ENCODE measurements around the gene SORCS3.

The SORCS3 gene

DNA sequence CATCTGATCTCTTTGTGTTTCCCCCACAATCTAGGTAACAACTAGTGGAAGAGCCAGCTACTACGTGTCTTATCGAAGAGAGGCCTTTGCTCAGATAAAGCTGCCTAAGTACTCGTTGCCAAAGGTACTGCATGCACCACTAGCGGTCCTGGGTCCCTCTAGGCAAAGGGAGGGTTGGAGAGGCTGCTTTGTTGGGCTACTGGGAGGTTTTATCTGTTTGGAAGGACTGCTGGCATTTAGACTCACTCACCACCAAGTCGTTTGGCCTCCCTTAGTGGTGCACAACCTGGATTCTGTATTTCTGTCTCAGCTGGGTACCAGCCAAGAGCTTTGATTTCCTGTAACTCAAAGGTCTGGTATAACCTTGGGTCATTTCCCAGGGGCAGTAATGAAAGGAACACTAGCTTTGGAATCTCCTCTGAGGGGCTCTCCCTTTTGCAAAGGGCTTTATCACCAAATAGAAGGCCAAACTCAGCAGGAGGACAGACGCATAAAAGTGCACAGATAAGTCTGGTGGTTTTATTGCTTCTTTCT lies 498.3 kb downstream of the SORCS3 start:
- DNase-seq: no peak

- DNase-seq: no peak
Measured at GRCh38 chr10:105140600-105140999, 499.5 kb downstream of the SORCS3 start.

GRCh38 chr10:105145711-105146110 lies 504.6 kb downstream of the SORCS3 start:
- no peak for DNase-seq

DNA sequence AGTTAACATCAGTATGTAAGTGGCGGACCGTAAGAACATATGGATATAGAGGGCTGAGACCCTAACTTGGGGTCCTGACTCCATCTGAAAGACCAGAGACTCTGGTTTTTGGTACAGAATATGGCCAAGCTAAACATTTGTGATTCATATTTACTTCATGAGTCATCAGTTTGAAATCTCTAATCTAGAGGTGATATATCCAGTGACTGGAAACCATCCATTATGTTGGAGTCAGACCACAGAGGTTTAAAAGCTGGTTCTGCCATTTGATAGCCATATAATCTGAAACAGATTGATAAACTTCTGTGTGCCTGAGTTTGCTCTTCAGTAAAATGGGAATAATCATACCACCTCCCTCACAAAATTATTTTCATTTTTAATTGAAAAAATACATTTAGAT lies 505.3 kb downstream of the SORCS3 start:
- DNase-seq: no peak

GRCh38 chr10:105148456-105148855 lies 507.4 kb downstream of the SORCS3 start:
- DNase-seq: no peak

- no peak for DNase-seq
Measured at GRCh38 chr10:105148921-105149320, 507.8 kb downstream of the SORCS3 start.

DNA sequence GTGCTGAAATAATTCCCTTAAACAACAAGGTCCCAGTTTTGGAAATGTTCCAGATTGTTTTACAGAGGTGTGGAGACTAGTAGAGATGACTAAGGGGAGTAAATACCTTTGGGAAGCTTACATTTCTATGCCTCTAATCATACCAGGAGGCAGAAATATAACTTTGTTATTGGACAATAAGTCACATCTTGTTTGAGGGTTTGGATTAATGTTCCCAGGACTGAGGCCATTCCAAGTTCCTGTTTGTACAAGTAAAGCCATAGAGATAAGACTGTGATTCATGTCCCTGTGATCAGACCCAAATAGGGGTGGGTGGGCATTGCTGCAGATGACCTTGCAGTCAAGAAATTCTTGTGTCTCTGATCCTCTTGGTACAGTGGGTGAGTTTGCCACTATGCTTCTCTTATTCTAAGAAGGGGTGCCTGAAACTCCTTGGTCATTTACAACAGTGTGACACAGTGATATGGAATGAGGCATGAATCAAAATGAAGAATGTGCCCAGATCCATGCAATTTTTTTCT lies 508.3 kb downstream of the SORCS3 start:
- DNase-seq: no peak

- no peak for DNase-seq
Measured at GRCh38 chr10:105150259-105150880, 509.3 kb downstream of the SORCS3 start.

DNA sequence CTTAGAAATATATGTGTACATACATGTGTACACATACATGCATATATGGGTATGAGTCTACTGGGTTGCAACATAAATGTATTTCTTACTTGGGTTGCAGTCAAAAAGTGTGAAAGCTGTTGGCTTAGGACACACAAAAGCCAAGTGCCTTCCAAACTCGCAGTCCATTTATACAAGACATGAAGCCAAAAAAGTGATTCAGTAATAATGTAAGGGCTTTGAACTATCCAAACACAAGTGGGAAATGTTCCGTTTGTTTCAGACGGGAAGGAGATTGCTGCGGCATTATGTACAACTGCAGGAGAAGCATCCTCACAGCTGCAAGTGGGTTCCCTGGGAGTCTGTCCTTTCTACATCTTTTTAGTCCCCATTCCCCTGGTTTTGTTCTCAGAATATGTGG lies 513.6 kb downstream of the SORCS3 start:
- no peak for DNase-seq

DNA sequence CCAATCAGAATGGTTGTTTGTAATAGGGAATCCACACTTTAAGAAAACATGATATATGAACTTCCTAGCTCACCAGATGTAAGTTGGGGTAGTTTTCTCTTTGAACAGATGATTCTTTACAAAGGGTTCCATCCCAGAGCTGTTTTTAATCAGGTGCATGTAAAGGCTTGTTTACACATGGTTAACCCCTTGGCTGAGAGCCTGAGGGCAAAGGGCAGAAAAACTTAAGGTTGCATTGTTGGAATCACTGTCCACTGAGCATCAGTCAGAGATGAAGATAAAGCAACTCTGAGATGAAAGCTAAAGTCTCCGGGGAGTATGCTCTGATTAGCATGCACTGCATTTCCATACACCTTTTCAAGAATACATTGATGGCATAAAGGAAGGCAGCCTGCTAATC lies 518.2 kb downstream of the SORCS3 start:
- no peak for DNase-seq

GRCh38 chr10:105161149-105161548 lies 520.1 kb downstream of the SORCS3 start:
- DNase-seq: no peak

DNA sequence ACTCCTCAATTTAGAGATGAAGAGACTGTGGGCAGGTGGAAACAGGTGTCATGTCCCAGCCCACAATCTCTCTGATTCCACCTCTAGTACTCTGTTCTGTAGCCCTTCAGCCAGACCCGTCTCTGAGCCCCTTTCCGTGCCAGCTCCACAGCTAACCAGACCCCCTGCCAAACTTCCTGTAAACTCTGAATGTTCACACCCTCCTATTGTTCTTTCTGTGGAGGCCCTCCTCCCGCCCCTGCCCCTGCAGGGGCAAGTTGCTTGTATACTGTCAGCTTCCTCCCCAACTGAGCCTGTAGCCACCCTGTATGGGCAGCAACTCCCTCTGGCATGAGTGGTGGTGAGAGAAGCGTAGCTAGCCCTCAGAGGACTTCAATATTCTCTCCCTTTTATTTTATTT lies 520.7 kb downstream of the SORCS3 start:
- no peak for DNase-seq

- no peak for DNase-seq
Measured at GRCh38 chr10:105170521-105170920, 529.4 kb downstream of the SORCS3 start.

GRCh38 chr10:105171945-105172344 lies 530.9 kb downstream of the SORCS3 start:
- no peak for DNase-seq

GRCh38 chr10:105181626-105182025 lies 540.5 kb downstream of the SORCS3 start:
- DNase-seq: no peak

GRCh38 chr10:105183536-105183935 lies 542.4 kb downstream of the SORCS3 start:
- DNase-seq: no peak

DNA sequence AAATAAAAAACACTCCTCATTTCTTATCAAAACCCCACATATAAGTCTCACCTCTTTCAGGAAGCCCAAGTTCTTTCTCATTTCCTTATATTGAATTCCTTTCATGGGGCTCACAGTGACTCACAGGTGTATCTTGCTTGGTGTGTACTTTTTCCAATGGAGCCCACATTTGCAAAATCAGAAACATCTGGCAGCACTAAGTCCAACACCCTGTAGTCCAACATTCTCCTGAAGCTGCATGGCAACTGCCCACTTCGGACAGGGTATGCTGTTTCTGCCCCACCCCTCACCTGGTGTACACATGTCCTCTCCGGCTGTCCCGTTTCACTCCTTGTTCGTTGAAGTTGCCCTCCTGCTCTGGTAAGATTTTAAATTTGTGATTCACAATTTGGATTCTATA lies 544.1 kb downstream of the SORCS3 start:
- DNase-seq: no peak

GRCh38 chr10:105187243-105187642 lies 546.2 kb downstream of the SORCS3 start:
- no peak for DNase-seq

- DNase-seq: no peak
Measured at GRCh38 chr10:105188737-105189462, 547.8 kb downstream of the SORCS3 start.

DNA sequence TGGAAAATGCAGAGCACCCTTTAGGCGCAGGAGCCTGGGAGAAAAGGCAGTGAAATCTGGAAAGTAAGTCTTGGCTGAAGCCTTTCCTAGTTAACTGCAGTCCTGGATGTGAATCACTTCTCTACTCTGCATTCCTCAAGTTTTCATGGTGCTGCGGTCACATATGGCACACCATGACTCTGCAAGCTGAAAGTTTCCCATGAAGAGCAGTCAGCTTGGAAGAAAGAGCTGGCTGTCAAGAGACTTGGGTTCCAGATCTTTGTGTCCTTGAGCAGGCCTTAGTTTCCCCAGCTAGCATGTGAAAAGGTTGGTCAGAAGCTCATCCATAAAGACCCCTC lies 548.3 kb downstream of the SORCS3 start:
- DNase-seq: no peak

DNA sequence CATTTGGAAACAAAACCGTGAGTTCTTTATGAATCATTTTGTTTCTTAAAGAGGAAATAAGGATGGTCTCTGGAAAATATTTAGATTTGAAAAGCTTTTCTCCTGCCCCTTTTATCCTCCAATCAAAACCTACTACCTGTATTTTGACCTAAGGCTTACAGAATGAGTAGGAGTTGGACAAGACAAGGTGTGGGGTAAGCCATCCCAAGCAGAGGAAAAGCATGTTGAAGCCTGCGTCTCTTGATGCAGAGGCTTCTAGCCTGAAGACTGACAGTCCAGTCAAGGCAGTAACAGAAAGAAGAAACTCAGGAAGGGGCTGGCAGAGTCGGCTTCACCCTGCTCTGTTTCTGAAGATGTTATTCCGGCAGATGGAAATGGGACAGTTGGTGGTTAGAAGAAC lies 551.1 kb downstream of the SORCS3 start:
- DNase-seq: no peak

GRCh38 chr10:105192861-105193260 lies 551.8 kb downstream of the SORCS3 start:
- DNase-seq: no peak

DNA sequence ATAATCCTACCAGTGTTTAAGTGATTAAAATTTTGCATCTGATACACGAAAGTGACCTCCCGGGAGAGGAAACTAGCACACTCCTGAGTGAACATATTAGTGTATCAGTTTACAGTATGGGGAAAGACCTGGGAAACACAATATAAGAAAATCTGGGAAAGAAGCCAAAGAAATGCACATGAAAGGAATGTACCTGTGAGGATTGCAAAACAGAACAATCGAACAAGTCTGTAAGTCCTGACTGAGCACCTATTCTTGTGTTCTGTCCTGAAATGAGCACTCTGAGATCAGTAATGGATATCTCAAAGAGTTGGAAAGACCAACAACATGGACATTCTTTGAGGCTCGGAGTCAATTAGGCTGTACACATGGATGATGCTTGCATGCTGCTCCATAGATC lies 554.7 kb downstream of the SORCS3 start:
- DNase-seq: no peak

DNA sequence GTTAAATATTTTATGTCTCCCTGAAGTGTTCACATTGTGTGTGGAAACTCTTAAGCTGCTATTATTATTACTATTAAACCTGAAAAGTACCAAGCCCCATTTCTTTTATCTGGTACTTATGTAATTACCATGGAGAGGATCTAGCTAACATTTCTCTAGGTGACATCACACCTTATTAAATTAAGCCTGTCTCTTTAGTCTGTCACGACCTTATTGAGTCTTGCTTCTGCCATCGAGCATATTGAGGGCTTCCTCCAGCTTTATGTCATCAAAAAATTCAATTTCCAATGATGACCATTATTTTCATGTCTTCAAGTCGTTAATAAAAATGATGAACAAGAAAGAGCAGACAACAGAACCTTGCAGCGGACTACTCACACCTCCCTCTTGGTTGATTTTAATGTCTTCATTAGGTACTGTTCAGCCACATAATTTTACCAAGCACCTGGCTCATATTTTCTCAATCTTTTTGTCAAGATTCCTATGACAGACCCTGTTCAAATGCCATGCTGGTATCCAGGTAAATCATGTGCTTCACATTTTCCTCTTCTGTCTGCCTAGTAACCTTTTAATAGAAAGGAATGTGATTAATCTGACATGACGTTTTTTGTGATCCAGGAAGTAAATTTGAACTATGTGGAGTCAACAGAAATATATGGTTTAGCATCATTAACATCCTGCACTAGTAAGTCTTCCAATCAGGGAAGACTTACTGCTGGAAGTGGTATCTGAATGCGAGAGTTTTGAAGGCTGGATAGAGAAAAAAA lies 556.7 kb downstream of the SORCS3 start:
- no peak for DNase-seq
